ENCODE data around the gene HPSE2. TPM values are rescaled to one million over a fixed set of nuclear protein-coding genes. Genes with fewer than 3 reads are reported as not detected.

HPSE2 gene
- polyA plus RNA-seq, 4 donors = 0.60 to 1.9 (median 1.2) TPM

- DNase-seq (ENCODE audit: low read depth in 4 of 4, low spot score in 3 of 4) = no peak
Measured at GRCh38 chr10:98424295-98425254, 811.1 kb downstream of the HPSE2 start.

DNA sequence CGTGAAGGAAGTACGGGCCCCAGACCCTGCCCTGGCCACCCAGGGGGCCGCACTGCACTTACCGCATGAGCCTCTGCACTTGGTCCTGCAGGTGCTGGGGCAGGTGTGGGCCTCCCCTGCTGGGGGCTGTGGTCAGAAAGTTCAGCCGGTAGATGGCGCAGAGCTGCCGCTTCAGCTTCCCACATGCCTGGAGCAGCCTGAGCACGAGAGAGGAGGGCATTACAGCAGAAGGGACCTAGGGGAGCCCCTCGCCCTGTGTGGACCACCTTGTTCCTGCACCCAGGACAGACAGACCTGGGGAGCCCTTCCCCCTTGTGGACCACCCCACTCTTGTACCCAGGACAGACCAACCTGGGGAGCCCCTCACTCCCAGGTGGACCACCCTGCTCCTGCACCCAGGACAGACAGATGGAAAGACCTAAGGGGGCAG lies 811.9 kb downstream of the HPSE2 start:
- DNase-seq (ENCODE audit: low read depth in 4 of 4, low spot score in 3 of 4) = no peak

- no peak for DNase-seq (ENCODE audit: low read depth in 4 of 4, low spot score in 3 of 4)
Measured at GRCh38 chr10:98422182-98422581, 813.5 kb downstream of the HPSE2 start.

- DNase-seq (ENCODE audit: low read depth in 4 of 4, low spot score in 3 of 4) = no peak
Measured at GRCh38 chr10:98420786-98421185, 814.9 kb downstream of the HPSE2 start.

DNA sequence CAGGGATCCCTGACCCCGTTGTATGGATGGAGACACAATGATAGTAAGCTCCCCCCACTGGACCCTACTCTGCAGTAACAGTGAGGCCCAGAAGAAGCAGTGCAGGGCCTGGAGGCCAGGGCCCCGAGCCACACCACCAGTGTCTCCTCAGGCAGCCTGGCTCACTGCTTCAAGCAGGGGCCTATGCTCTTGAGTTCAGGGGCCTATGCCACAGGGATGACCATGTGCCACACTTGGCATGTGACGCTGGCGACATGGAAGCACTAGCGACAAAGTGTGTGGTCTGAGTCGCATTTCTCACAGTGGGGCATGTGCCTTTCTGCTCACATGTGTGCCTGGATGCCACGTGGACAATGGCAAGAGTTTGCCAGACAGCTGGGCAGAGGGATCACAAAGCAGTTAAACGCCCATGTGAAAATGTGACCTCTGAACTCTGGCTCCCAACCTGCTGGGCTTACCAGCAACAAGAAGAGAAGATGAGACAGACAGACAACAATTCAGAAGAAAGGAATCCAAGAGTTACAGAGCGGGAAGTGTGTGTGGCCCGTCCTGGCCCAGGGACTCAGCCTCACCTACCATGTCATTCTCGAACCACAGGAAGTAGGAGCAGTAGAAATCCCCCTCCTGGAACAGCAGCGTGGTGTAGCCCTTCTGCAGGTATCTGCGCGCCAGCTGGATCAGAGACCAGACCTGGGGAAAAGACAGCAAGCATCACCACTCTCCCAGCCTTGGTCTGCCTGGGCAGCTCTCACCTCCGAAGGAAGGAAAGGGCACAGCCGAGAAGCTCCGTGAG lies 816.0 kb downstream of the HPSE2 start:
- no peak for DNase-seq (ENCODE audit: low read depth in 4 of 4, low spot score in 3 of 4)

GRCh38 chr10:98418665-98419468 lies 816.8 kb downstream of the HPSE2 start:
- DNase-seq (ENCODE audit: low read depth in 4 of 4, low spot score in 3 of 4) = no peak

- DNase-seq (ENCODE audit: low read depth in 4 of 4, low spot score in 3 of 4) = no peak
Measured at GRCh38 chr10:98417973-98418664, 817.5 kb downstream of the HPSE2 start.

GRCh38 chr10:98417481-98417959 lies 818.1 kb downstream of the HPSE2 start:
- no peak for DNase-seq (ENCODE audit: low read depth in 4 of 4, low spot score in 3 of 4)

GRCh38 chr10:98416606-98417388 lies 818.9 kb downstream of the HPSE2 start:
- DNase-seq (ENCODE audit: low read depth in 4 of 4, low spot score in 3 of 4) = no peak

DNA sequence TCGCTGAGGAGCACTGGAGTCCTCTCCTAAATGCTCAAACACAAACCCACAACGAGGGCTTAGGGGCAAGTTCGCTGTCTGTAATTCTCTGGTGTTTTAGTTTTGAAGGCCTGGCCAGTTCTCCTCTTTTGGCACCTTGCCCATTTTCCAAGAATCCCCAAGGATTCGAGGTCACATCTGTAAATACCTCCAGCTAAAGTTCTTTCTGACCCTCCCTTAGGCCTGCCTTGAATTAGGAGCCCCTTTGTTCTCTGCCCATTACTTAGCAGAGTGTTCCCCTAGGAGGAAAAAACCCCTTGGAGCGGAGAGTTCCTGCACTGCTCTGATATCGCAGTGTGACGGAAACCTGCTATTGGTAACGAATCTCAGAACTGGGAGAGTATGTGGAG lies 819.9 kb downstream of the HPSE2 start:
- DNase-seq (ENCODE audit: low read depth in 4 of 4, low spot score in 3 of 4) = no peak

GRCh38 chr10:98414932-98415730 lies 820.5 kb downstream of the HPSE2 start, which contains the start of gene PYROXD2:
PYROXD2 (minus strand) TSS chr10:98415182; CDS start chr10:98415135, 47 bp downstream.
- DNase-seq (ENCODE audit: low read depth in 4 of 4, low spot score in 3 of 4) = peak; percentile 81 to 88 (median 86)

GRCh38 chr10:98414578-98414931 lies 821.1 kb downstream of the HPSE2 start:
- no peak for DNase-seq (ENCODE audit: low read depth in 4 of 4, low spot score in 3 of 4)

GRCh38 chr10:98411768-98412167 lies 823.9 kb downstream of the HPSE2 start:
- DNase-seq (ENCODE audit: low read depth in 4 of 4, low spot score in 3 of 4) = no peak

- no peak for DNase-seq (ENCODE audit: low read depth in 4 of 4, low spot score in 3 of 4)
Measured at GRCh38 chr10:98411166-98411565, 824.5 kb downstream of the HPSE2 start.

GRCh38 chr10:98410759-98411158 lies 824.9 kb downstream of the HPSE2 start:
- DNase-seq (ENCODE audit: low read depth in 4 of 4, low spot score in 3 of 4) = no peak

GRCh38 chr10:98410135-98410743 lies 825.4 kb downstream of the HPSE2 start:
- DNase-seq (ENCODE audit: low read depth in 4 of 4, low spot score in 3 of 4) = no peak

- no peak for DNase-seq (ENCODE audit: low read depth in 4 of 4, low spot score in 3 of 4)
Measured at GRCh38 chr10:98408799-98409198, 826.9 kb downstream of the HPSE2 start.

GRCh38 chr10:98407744-98408241 lies 827.9 kb downstream of the HPSE2 start:
- no peak for DNase-seq (ENCODE audit: low read depth in 4 of 4, low spot score in 3 of 4)
